Osteoblast (primary cell): ENCODE data around the gene CPSF2. TPM values are rescaled to one million over a fixed set of nuclear protein-coding genes. Genes with fewer than 3 reads are reported as not detected.
"Not testable (repeated sequence)": the region's sequence is repeated elsewhere in the genome, so short reads cannot be mapped to it uniquely, and the experiment has no call there.

Experiments
- DNase-seq: peaks from one replicate; pipeline ENCODE4 v3.0.0; 2011; ENCODE audit warnings: low spot score, mixed read lengths; ENCODE audit not compliant: insufficient read length; ENCODE audit errors: missing footprints
- H2AFZ ChIP-seq: 2 replicates; pipeline ENCODE4 v1.6.0; 2011; ENCODE audit warnings: mild to moderate bottlenecking, low read length
- H3K27ac ChIP-seq: 2 replicates; pipeline ENCODE4 v1.5.1; 2011; ENCODE audit warnings: mild to moderate bottlenecking, low read depth, low read length, moderate library complexity
- H3K27me3 ChIP-seq: 2 replicates; pipeline ENCODE4 v1.6.0; 2012; ENCODE audit warnings: mild to moderate bottlenecking, control low read depth, inconsistent platforms, low read length, moderate library complexity; ENCODE audit not compliant: insufficient read depth
- H3K36me3 ChIP-seq: 2 replicates; pipeline ENCODE4 v1.5.1; 2011; ENCODE audit warnings: mild to moderate bottlenecking, low read length, control low read depth, moderate library complexity; ENCODE audit not compliant: insufficient read depth
- H3K4me1 ChIP-seq: 2 replicates; pipeline ENCODE4 v1.5.1; 2011; ENCODE audit warnings: mild to moderate bottlenecking, low read length, control low read depth, moderate library complexity; ENCODE audit not compliant: insufficient read depth
- H3K4me2 ChIP-seq: 2 replicates; pipeline ENCODE4 v1.6.0; 2011; ENCODE audit warnings: mild to moderate bottlenecking, low read length; ENCODE audit not compliant: insufficient read depth
- H3K4me3 ChIP-seq: fragments of 200-600 bp; sonication (generic); 3 replicates; pipeline ENCODE4 v1.5.1; 2012; ENCODE audit warnings: mild to moderate bottlenecking, low read length, inconsistent platforms; ENCODE audit not compliant: insufficient read depth
- H3K79me2 ChIP-seq: 2 replicates; pipeline ENCODE4 v1.6.0; 2012; ENCODE audit warnings: mild to moderate bottlenecking, low read length, control low read depth, inconsistent platforms; ENCODE audit not compliant: insufficient read depth
- H3K9me3 ChIP-seq: 2 replicates; pipeline ENCODE4 v1.5.1; 2011; ENCODE audit warnings: low read depth, low read length, control low read depth
- H4K20me1 ChIP-seq: 2 replicates; pipeline ENCODE4 v1.6.0; 2012; ENCODE audit warnings: mild to moderate bottlenecking, low read length, control low read depth; ENCODE audit not compliant: insufficient read depth
- CTCF ChIP-seq: IDR thresholded peaks from 2 replicates; pipeline ENCODE4 v1.5.1; 2011; ENCODE audit warnings: mild to moderate bottlenecking, low read depth, low read length, moderate library complexity; ENCODE audit errors: extremely low read depth
- total RNA-seq: library from RNA; depleted of rRNA; stranded (reverse); fragments of >200 nt; gene quantifications from 2 replicates; pipeline ENCODE4 v1.2.3, GENCODE V29; 2012

Gene CPSF2
- total RNA-seq, 1 donor, result 47.8 TPM

GRCh38 chr14:92164958-92165357 is 43.2 kb downstream of the CPSF2 start:
- no peaks in the 10 kb centered on the region for H3K9me3 ChIP-seq
- H3K27ac ChIP-seq, result no peak overlapping the region
- H3K36me3 ChIP-seq, result peaks cover 53% of the 10 kb centered on the region
- peaks cover 13% of the 10 kb centered on the region for H3K4me1 ChIP-seq
- no peak overlapping the region for H3K4me3 ChIP-seq
- no peak overlapping the region for H3K4me2 ChIP-seq
- no peaks in the 10 kb centered on the region for H3K79me2 ChIP-seq
- H2AFZ ChIP-seq, result no peak overlapping the region
- TF ChIP-seq CTCF, result no peak
- no peaks in the 10 kb centered on the region for H3K27me3 ChIP-seq
- no peaks in the 10 kb centered on the region for H4K20me1 ChIP-seq
- no peak for DNase-seq

GRCh38 chr14:92173668-92174067 is 51.9 kb downstream of the CPSF2 start:
- H4K20me1 ChIP-seq, result no peaks in the 10 kb centered on the region
- H3K9me3 ChIP-seq, result no peaks in the 10 kb centered on the region
- no peaks in the 10 kb centered on the region for H3K79me2 ChIP-seq
- H3K4me2 ChIP-seq, result no peak overlapping the region
- no peak overlapping the region for H3K4me3 ChIP-seq
- no peak overlapping the region for H3K27ac ChIP-seq
- H2AFZ ChIP-seq, result no peak overlapping the region
- no peaks in the 10 kb centered on the region for H3K4me1 ChIP-seq
- H3K27me3 ChIP-seq, result no peaks in the 10 kb centered on the region
- TF ChIP-seq CTCF, result no peak
- H3K36me3 ChIP-seq, result no peaks in the 10 kb centered on the region
- peak; percentile 60 for DNase-seq

- Histone ChIP-seq H3K36me3 (no peaks in the 10 kb centered on the region), H3K27me3 (no peaks in the 10 kb centered on the region), H3K4me2 (no peak overlapping the region), H2AFZ (no peak overlapping the region), H3K9me3 (no peaks in the 10 kb centered on the region), H3K79me2 (no peaks in the 10 kb centered on the region), H3K27ac (no peak overlapping the region), H3K4me1 (no peaks in the 10 kb centered on the region), H4K20me1 (no peaks in the 10 kb centered on the region), H3K4me3 (no peak overlapping the region)
- TF ChIP-seq CTCF, result no peak
- no peak for DNase-seq
Measured at GRCh38 chr14:92175811-92176210, 54.0 kb downstream of the CPSF2 start.

GRCh38 chr14:92176476-92176875 is 54.7 kb downstream of the CPSF2 start:
- no peaks in the 10 kb centered on the region for H3K79me2 ChIP-seq
- no peaks in the 10 kb centered on the region for H4K20me1 ChIP-seq
- no peak for TF ChIP-seq CTCF
- DNase-seq, result no peak
- H3K27ac ChIP-seq, result no peak overlapping the region
- H3K4me1 ChIP-seq, result no peaks in the 10 kb centered on the region
- no peaks in the 10 kb centered on the region for H3K36me3 ChIP-seq
- no peak overlapping the region for H3K4me2 ChIP-seq
- no peak overlapping the region for H3K4me3 ChIP-seq
- H3K9me3 ChIP-seq, result no peaks in the 10 kb centered on the region
- H2AFZ ChIP-seq, result no peak overlapping the region
- no peaks in the 10 kb centered on the region for H3K27me3 ChIP-seq

GRCh38 chr14:92179178-92179577 is 57.4 kb downstream of the CPSF2 start:
- H3K4me2 ChIP-seq, H3K4me1 ChIP-seq, DNase-seq, H3K79me2 ChIP-seq, H3K4me3 ChIP-seq, H3K27ac ChIP-seq, H4K20me1 ChIP-seq, H3K27me3 ChIP-seq, H2AFZ ChIP-seq, H3K36me3 ChIP-seq, H3K9me3 ChIP-seq: not testable (repeated sequence)
